HG02571 (cell line): ENCODE results near the gene ZC2HC1B.
"Not testable (repeated sequence)": the region's sequence is repeated elsewhere in the genome, so short reads cannot be mapped to it uniquely, and the experiment has no call there.

ENCODE experiments used
- ATAC-seq: cut with Tn5 transposase; IDR thresholded peaks from one replicate; pipeline ENCODE4 v1.9.1; 2021; ENCODE audit warnings: mild to moderate bottlenecking, moderate library complexity; ENCODE audit not compliant: unreplicated experiment

ZC2HC1B gene

DNA sequence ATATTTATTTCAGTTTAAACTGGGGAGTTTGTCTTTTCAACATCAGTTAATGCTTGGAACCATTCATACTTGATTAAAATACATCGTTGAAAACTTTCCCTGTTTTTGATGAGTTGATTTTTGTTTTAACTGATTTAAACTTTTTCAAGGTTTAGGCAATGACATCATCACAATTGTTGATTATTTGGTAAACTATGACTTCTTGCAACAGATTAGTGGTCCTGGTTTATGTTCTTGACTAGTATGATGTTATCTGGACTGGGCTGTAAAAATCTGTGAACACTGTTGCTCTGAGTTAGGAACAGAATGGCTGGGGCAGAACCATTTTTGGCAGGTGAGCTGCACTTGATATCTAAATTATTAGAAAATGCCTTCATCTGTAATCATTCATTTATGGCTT lies at the start of gene ZC2HC1B:
TSS of gene ZC2HC1B (plus strand) at position 241 of the 400 bp plus-strand sequence. CDS start at position 307, 66 bp downstream.
- no peak for ATAC-seq

DNA sequence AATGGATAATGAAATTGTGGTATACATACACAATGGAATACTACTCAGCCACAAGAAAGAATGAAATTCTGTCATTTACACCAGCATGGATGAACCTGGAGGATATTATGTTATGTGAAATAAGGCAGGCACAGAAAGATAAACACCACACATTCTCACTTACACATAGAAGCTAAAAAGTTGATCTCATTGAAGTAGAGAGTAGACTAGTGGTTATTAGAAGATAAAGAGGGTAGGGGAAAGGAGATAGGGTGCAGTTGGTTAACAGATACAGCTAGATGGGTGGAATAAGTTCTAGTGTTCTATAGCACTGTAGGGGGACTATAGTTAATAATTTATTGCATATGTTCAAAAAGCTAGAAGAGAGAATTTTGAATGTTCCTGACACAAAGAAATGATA lies 46.7 kb upstream of the ZC2HC1B start:
- no peak for ATAC-seq

- no peak for ATAC-seq
Observed at GRCh38 chr6:143821359-143821758, 42.9 kb upstream of the ZC2HC1B start.

DNA sequence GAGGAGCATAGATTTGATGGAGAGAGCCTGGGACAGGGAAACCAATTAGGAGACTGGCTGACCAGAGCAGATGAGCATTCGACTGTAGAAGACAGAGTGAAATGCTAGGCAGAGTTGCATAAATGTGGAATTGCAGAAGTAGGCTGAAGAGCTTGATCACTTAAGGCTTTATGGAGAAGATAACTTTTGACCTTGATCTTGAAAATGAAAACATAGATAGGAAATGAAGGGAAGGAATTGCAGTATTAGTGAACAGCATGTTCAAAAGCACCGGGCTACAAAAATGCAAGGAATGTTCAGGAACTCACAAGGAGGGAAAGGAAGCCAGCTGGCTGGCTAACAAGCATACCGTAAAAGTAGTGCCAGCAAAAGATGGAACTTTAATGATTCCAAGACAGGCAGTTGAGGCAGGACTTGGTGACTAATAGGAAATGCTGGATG lies 41.7 kb upstream of the ZC2HC1B start:
- ATAC-seq, result no peak

DNA sequence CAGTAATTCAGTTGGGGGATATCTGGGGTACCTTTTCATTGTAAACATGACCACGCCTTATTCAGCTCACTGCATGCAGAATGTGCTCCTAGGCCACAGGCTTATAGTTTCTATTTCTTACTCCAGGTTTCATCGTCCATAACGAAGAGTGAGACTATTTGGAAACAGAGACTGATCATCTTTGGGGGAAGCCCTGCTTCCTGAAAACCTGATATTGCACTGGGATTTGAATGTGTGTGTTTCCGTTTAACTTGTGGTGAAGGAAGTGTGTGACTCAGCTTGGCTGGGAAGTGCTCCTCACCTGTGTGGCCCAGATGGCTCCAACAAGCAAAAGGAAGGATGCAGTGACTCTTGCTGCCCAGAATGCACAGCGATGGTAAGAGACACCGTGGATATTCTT lies 40.7 kb upstream of the ZC2HC1B start:
- no peak for ATAC-seq

- no peak for ATAC-seq
Observed at GRCh38 chr6:143828572-143828971, 35.7 kb upstream of the ZC2HC1B start.

- ATAC-seq, result no peak
Observed at GRCh38 chr6:143836150-143836549, 28.1 kb upstream of the ZC2HC1B start.

DNA sequence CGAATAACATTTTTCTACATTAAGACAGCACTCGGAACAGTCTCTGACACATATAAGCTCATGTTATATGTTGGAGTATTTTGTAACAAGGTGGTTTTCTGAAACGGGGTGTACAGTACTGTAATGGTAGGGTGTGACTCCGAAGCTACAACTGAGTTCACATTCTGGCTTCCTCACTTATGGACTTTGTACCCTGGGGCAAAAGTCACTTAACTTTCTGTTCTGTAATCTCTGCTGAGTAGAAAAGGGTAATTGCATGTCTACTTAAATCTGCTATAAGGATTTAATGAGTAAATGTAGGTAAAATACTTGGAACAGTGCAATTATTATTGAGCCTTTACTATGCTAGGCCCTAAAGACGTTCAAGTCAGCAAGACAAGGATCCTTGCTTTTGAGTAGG lies 25.9 kb upstream of the ZC2HC1B start:
- ATAC-seq, result no peak

DNA sequence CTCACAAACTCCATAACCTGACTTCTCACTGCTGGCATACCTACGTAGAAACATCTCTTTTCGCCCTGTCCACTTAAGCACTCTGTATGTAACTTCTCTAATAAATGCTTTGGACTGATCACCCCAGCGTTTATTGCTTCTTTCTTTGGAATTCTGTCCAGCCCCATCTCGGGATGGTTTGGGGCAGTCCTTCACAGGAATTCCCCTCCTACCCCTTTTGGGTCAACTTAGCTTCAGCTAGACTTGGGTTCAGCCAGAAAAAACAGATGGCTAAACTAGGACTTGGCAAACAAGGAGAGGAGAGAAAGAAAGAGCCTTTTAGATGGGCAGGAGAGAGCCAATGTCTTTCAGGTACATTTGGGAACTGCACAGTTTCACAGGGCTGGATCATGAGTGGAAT lies 25.1 kb upstream of the ZC2HC1B start:
- no peak for ATAC-seq

DNA sequence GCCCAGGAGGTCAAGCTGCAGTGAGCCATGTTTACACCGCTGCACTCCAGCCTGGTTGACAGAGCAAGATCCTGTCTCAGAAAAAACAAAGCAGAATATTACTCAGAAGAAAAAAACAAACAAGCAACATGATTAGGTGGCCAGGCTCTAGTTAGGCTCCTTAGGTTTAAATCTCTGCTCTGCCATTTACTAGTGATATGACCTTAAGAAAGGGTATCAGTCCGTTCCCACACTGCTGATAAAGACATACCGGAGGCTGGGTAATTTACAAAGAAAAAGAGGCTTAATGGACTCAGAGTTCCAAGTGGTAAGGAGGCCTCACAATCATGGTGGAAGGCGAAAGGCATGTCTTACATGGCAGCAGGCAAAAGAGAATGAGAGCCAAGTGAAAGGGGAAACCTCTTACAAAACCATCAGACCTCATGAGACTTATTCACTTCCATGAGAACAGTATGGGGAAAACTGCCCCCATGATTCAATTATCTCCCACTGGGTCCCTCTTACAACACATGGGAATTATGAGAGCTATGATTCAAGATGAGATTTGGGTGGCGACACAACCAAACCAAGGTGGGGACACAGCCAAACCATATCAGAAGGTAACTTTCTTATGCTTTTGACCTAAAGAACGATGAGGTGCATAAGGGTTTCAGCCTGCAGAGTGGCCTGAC lies 23.5 kb upstream of the ZC2HC1B start:
- ATAC-seq, result no peak

GRCh38 chr6:143842461-143842901 lies 21.8 kb upstream of the ZC2HC1B start:
- peak; percentile 14 for ATAC-seq

DNA sequence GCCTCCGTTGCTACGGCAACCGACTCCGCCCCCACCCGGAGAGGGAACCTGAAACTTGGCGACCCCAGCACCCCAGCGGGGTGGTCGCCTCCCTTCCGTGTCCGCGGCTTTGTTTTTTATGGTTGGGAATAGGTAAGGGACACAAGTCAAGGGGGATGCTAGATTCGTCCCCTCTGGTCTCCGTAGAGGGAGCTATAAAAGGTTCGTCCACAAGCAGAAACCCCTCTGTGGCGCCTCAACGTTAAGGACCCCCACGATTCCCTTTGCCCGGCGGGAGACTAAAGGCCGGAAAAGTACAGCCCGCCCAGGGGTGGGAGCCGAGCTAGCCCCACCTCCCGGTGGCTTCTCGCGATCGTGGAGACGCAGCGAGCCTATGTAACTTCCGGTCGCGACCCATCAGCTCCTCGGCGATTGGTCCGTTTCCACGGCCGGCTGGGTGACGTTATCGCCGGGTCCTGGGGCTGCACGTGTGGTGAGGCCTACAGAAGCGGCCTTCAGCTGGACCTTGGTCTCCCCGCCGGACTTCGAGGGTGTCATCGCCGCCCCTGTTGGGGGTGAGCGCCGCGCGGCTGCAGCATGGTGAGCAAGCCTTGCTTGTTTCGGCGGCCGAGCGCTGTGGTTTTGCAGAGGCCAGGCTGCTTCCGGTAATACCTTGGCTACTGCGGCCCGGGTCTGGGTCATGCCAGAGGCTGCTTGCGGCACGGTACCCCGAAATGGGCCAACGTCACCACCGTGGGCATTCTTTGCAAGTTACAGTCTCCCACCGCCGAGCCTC lies 21.2 kb upstream of the ZC2HC1B start, which contains the start of gene LTV1:
TSS of gene LTV1 (plus strand) at position 437 of the 775 bp plus-strand sequence. CDS start at position 577, 140 bp downstream.
- ATAC-seq, result peak; percentile 100

- ATAC-seq, result peak; percentile 4
Observed at GRCh38 chr6:143843677-143843999, 20.6 kb upstream of the ZC2HC1B start.

GRCh38 chr6:143844006-143844405 lies 20.3 kb upstream of the ZC2HC1B start:
- no peak for ATAC-seq

GRCh38 chr6:143845033-143845432 lies 19.2 kb upstream of the ZC2HC1B start:
- no peak for ATAC-seq

- not testable (repeated sequence) for ATAC-seq
Observed at GRCh38 chr6:143851706-143852105, 12.6 kb upstream of the ZC2HC1B start.

DNA sequence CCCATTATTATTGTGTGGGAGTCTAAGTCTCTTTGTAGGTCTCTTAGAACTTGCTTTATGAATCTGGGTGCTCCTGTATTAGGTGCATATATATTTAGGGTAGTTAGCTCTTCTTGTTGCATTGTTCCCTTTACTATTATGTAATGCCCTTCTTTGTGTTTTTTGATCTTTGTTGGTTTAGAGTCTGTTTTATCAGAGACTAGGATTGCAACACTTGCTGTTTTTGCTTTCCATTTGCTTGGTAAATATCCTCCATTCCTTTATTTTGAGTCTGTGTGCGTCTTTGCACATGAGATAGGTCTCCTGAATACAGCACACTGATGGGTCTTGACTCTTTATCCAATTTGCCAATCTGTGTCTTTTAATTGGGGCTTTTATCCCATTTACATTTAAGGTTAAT lies 9.2 kb upstream of the ZC2HC1B start:
- not testable (repeated sequence) for ATAC-seq

DNA sequence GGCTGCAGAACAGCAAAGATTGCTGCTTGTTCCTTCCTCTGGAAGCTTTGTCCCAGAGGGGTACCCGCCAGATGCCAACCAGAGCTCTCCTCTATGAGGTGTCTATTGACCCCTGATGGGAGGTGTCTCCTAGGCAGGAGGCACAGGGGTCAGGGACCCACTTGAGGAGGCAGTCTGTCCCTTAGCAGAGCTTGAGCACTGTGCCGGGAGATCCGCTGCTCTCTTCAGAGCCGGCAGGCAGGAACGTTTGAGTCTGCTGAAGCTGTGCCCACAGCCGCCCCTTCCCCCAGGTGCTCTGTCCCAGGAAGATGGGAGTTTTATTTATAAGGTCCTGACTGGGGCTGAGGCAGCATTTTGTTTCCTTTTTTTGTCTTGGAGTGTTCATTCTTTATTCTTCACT lies 7.5 kb upstream of the ZC2HC1B start:
- ATAC-seq, result not testable (repeated sequence)

DNA sequence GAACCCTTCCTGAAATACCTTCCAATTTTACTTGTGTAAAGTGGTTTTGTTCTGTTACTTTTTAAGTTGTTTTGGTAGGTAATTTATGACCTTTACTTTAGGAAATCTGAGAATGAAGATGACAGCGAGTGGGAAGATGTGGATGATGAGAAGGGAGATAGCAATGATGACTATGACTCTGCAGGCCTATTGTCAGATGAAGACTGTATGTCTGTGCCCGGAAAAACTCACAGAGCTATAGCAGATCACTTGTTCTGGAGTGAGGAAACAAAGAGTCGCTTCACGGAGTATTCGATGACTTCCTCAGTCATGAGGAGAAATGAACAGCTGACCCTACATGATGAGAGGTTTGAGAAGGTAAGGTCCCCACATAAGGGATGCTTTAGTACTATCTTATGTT lies 6.6 kb upstream of the ZC2HC1B start:
- no peak for ATAC-seq

GRCh38 chr6:143859891-143860660 lies 4.2 kb upstream of the ZC2HC1B start:
- ATAC-seq, result no peak

DNA sequence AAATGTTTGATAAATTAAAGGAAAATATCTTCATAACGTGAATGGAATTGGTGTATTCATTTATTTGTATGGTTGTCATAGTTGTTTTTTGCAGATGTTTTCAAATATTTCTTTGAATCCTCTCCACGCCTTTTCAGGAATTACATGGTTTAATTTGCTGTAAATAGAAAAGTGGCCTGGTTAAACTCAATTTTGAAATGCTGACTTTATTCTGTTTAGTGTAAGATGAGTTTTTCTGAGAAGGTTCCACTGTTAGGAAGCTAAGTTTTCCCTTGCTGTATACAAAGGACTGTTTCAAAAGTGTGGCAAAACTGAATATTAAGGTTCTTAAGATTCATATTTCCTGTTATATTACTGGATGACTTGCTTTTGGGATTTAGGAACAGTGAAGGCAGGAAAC lies 503 bp upstream of the ZC2HC1B start:
- ATAC-seq, result no peak
